K562 (cell line): Measurements from ENCODE around the gene PYDC1. TPM values are rescaled to one million over a fixed set of nuclear protein-coding genes. Genes with fewer than 3 reads are reported as not detected.
"Not testable (repeated sequence)": the region's sequence is repeated elsewhere in the genome, so short reads cannot be mapped to it uniquely, and the experiment has no call there.

Source experiments
- ATAC-seq: fragments of 200-7000 bp; cut with Tn5 transposase; 3 replicates; pipeline ENCODE4 v1.9.1; 2020; ENCODE audit warnings: moderate library complexity
- BruUV-seq: library from RNA; stranded (reverse); fragments of 400-500 nt; replicated peaks from 2 replicates; lab custom pipeline; 2021; lab: Mats Ljungman, UMichigan
- CTCF ChIA-PET: fragments of 300-600 bp; formaldehyde crosslinking; extraction: SDS; loops from one replicate; lab custom pipeline; 2021; ENCODE audit warnings: low intra/inter-chr PET ratio; lab: Yijun Ruan, JAX
- POLR2A ChIA-PET: fragments of 300-600, 350-650 bp; sonication (Branson Sonifier 250); formaldehyde crosslinking; extraction: SDS; loops from one replicate; lab custom pipeline; 2021; ENCODE audit warnings: antibody characterized with exemption, inconsistent platforms; lab: Yijun Ruan, JAX
- DNase-seq, 4 experiments: peaks; one replicate each; pipeline versions ENCODE4 v3.0.0 to v3.0.0-alpha.2; 2011 to 2018; ENCODE audit warnings: low spot score in 3 of 4, mixed read lengths in 3 of 4; ENCODE audit errors: extremely low read depth in 1 of 4
- FAIRE-seq: peaks from 2 replicates; lab custom pipeline; 2011; peaks lifted over from hg19 to GRCh38; lab: Jason Lieb, UNC
- H2AFZ ChIP-seq: 2 replicates; pipeline ENCODE4 v1.6.0; 2011; ENCODE audit warnings: low read depth, low read length, control low read depth, inconsistent platforms
- H3K27ac ChIP-seq: fragments of 200-600 bp; 3 replicates; pipeline ENCODE4 v1.8.0; 2011; ENCODE audit warnings: low read depth, mild to moderate bottlenecking, control low read depth, inconsistent platforms, low read length, moderate library complexity, mixed read lengths; ENCODE audit errors: extremely low read depth
- H3K27me3 ChIP-seq, 2 experiments: fragments of 300-600 bp in 1 of 2; 2 replicates in 1 of 2; 3 replicates in 1 of 2; pipeline versions ENCODE4 v1.6.0 to v1.8.0; 2011; ENCODE audit warnings: inconsistent platforms in 2 of 2, low read length in 2 of 2, mild to moderate bottlenecking in 1 of 2, mixed read lengths in 1 of 2, moderate library complexity in 1 of 2; ENCODE audit not compliant: control insufficient read depth in 2 of 2, insufficient read depth in 2 of 2
- H3K36me3 ChIP-seq: fragments of 300-600 bp; 3 replicates; pipeline ENCODE4 v1.8.0; 2011; ENCODE audit warnings: mild to moderate bottlenecking, low read length, inconsistent platforms; ENCODE audit not compliant: control insufficient read depth, insufficient read depth
- H3K4me1 ChIP-seq, 2 experiments: fragments of 200-600 bp in 1 of 2; replicated peaks in 1 of 2; 2 replicates in 1 of 2; 3 replicates in 1 of 2; pipeline versions ENCODE4 v1.5.1 to v1.8.0; 2011; ENCODE audit warnings: inconsistent platforms in 2 of 2, low read length in 2 of 2, mild to moderate bottlenecking in 1 of 2, mixed read lengths in 1 of 2, moderate library complexity in 1 of 2; ENCODE audit not compliant: control insufficient read depth in 2 of 2, insufficient read depth in 2 of 2
- H3K4me2 ChIP-seq: 2 replicates; pipeline ENCODE4 v1.6.1; 2011; ENCODE audit warnings: low read length, control low read depth, inconsistent platforms, mixed read lengths; ENCODE audit not compliant: insufficient read depth
- H3K4me3 ChIP-seq: fragments of 200-600 bp; sonication (generic), shearing (Covaris generic); 2 replicates; pipeline ENCODE4 v1.5.1; 2016; ENCODE audit warnings: control low read depth, inconsistent platforms
- H3K79me2 ChIP-seq: fragments of 200-600 bp; 3 replicates; pipeline ENCODE4 v1.8.0; 2011; ENCODE audit warnings: low read length, inconsistent platforms; ENCODE audit not compliant: control insufficient read depth, insufficient read depth
- H3K9ac ChIP-seq, 2 experiments: 2 replicates each; pipeline versions ENCODE4 v1.6.0 to v1.6.1; 2011; ENCODE audit warnings: low read depth in 2 of 2, low read length in 2 of 2, control low read depth in 1 of 2, inconsistent platforms in 1 of 2, mild to moderate bottlenecking in 1 of 2, mixed read lengths in 1 of 2; ENCODE audit not compliant: insufficient read depth in 1 of 2
- H3K9me1 ChIP-seq: one replicate; pipeline ENCODE4 v1.6.0; 2011; ENCODE audit warnings: inconsistent platforms, mild to moderate bottlenecking, low read length, moderate library complexity; ENCODE audit not compliant: control insufficient read depth, insufficient read depth
- H3K9me3 ChIP-seq: replicated peaks from 2 replicates; pipeline ENCODE4 v1.5.1; 2011; ENCODE audit warnings: low read depth, low read length, inconsistent platforms; ENCODE audit not compliant: control insufficient read depth, insufficient read depth
- H4K20me1 ChIP-seq: replicated peaks from 2 replicates; pipeline ENCODE4 v1.6.1; 2011; ENCODE audit warnings: low read length, inconsistent platforms, mixed read lengths; ENCODE audit not compliant: control insufficient read depth, insufficient read depth
- HNRNPL ChIP-seq: fragments of 200-400 bp; formaldehyde crosslinking; IDR thresholded peaks from 2 replicates; pipeline ENCODE4 v1.6.1; 2017; ENCODE audit warnings: low read depth, mild to moderate bottlenecking, low read length
- MYNN ChIP-seq, 2 experiments: sonication (generic); formaldehyde crosslinking in 1 of 2; IDR thresholded peaks; 2 replicates each; pipeline versions ENCODE4 v1.5.0 to v1.6.1; 2016 to 2020; ENCODE audit warnings: antibody characterized with exemption in 1 of 2, missing genetic modification reagents in 1 of 2
- TCF7L2 ChIP-seq: fragments of 150-350 bp; IDR thresholded peaks from 2 replicates; pipeline ENCODE4 v1.6.1; 2016; ENCODE audit warnings: low read depth, mild to moderate bottlenecking, low read length, moderate library complexity
- U2AF1 ChIP-seq: fragments of 200-400 bp; formaldehyde crosslinking; optimal IDR thresholded peaks from 2 replicates; pipeline ENCODE3; 2017; ENCODE audit warnings: mild to moderate bottlenecking, low read depth, low read length, moderate library complexity
- WGBS: fragments of 100-300 bp; shearing (Covaris generic); methylation state at CpG from one replicate; pipeline ENCODE4 v1.1.6; 2016; ENCODE audit warnings: low coverage, mixed read lengths; ENCODE audit not compliant: insufficient coverage; ENCODE audit errors: missing lambda C conversion rate; 5-methylcytosine and 5-hydroxymethylcytosine counted together
- in situ Hi-C: fragments of 300-500 bp; cut with MboI; formaldehyde crosslinking; loops from 4 replicates; pipeline ENCODE4 v1.15.0; 2018; ENCODE audit warnings: inconsistent platforms, mixed read lengths
- intact Hi-C: fragments of 100-400 bp; cut with micrococcal nuclease; formaldehyde crosslinking; loops from 2 replicates; pipeline ENCODE4 v1.14.2; 2022
- polyA plus RNA-seq, 8 experiments: library from polyadenylated mRNA; depleted of rRNA in 4 of 8; stranded (reverse) in 5 of 8; unstranded in 3 of 8; fragments of >200 nt; fragmentation: Nextera tagmentation in 2 of 8; fragmentation: Illumina TruSeq in 1 of 8; extraction: Ambion mirVana in 2 of 8; extraction: Trizol in 1 of 8; gene quantifications; 2 replicates each; pipeline versions ENCODE4 v1.2.1 to v1.2.3, GENCODE V29; 2011 to 2014; ENCODE audit warnings: inconsistent platforms in 1 of 8, missing spikeins in 1 of 8
- total RNA-seq, 7 experiments: library from RNA; depleted of rRNA in 6 of 7; stranded (reverse); fragments of >200 nt in 6 of 7; fragmentation: Illumina TruSeq in 2 of 7; extraction: Trizol in 2 of 7; gene quantifications; 2 replicates each; pipeline versions ENCODE4 v1.2.1 to v1.2.3, GENCODE V29; 2011 to 2021; ENCODE audit warnings: low replicate concordance in 1 of 7

The PYDC1 gene
- total and polyA plus RNA-seq, 9 of the 15 experiments (the other 6 are each of a cell fraction or from before 2014, with no cell fraction given): not detected

DNA sequence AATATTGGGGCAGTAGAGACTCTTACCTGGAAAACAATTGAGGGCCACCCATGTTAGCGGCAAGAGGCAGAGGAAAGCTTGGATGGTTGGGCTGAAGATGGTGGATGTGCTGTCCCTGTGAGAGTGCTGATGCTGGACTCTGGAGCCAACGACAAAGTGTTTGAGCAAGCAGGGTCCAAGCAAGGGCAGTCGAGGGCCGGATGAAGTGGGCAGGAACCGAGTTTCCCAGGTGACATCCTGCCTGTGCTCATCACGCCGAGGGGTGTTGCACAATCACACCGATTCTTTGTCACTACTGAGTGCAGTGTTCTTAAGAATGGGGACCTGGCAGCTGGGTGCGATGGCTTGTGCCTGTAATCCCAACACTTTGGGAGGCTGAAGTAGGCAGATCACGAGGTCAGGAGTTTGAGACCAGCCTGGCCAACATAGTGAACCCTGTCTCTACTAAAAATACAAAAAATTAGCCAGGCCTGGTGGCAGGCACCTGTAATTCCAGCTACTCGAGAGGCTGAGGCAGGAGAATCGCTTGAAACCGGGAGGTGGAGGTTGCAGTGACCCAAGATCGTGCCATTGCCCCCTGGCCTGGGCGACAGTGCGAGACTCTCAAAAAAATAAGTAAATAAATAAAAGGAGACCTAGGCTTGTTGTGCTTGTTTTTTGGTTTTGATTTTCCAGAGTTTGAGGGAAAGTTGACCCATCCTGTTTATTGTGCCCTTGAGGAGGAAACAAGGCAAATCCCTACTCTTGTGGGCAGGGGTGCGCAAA, 20.4 kb downstream of the PYDC1 start (continued):
- TF ChIP-seq MYNN (IDR thresholded peaks at IDR 0.05) (peak; percentile 63; the same call in 1 of the 2 replicates), MYNN (CRISPR knock-in tag; IDR thresholded peaks at IDR 0.05) (no peak), HNRNPL (no peak), TCF7L2 (no peak), U2AF1 (no peak)
- TF ChIP-seq, all 486 proteins: peak for 10

DNA sequence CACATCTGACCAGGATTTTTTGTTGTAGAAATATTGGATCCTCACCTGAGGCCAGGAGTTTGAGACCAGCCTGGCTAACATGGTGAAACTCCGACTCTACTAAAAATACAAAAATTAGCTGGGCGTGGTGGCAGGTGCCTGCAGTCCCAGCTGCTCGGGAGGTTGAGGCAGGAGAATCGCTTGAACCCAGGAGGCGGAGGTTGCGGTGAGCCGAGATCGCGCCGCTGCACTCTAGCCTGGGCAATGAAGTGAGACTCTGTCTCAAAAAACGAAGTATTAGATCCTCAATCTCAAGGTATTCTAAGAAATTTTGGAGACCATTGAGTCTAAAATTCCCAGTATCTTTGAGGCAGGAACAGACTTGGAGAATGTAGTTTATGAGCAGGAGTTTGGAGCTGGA, 21.1 kb downstream of the PYDC1 start:
- DNase-seq, H3K9ac ChIP-seq, H3K79me2 ChIP-seq, H3K4me3 ChIP-seq, H3K9me3 ChIP-seq, FAIRE-seq, intact Hi-C loops, BruUV-seq, H3K4me2 ChIP-seq, H2AFZ ChIP-seq, CTCF ChIA-PET, H3K9me1 ChIP-seq, H3K27me3 ChIP-seq, ATAC-seq, in situ Hi-C loops: not testable (repeated sequence)
- H3K4me1 ChIP-seq: peaks cover 8 to 14% of the 10 kb centered on the region in 2 experiments; a peak in 3 of 5 replicates
- POLR2A ChIA-PET: interaction anchor here (0.8 to 8.2 kb wide), 7 partner anchors 12 to 258 kb away, joined by 3 to 63 read pairs (median 14); partner anchors contain the start of genes FUS, PYDC1 and TRIM72
- 99% methylated on average over 9 of the region's 11 CpGs for WGBS
- H4K20me1 ChIP-seq: peaks cover 20% of the 10 kb centered on the region
- peak overlapping the region; percentile 10; the same call in 1 of the 3 replicates for H3K27ac ChIP-seq
- H3K36me3 ChIP-seq: peaks cover 62% of the 10 kb centered on the region
